NB4 (cell line): Measurements from ENCODE around the gene MT1M.
A peak's percentile ranks its signal among the peaks of the same experiment; 100 is the strongest.

Experiments
- DNase-seq: peaks from one replicate; pipeline ENCODE4 v3.0.0; 2010; ENCODE audit warnings: low read depth
- H3K4me3 ChIP-seq: one replicate; pipeline ENCODE4 v1.5.1; 2011; ENCODE audit warnings: mild to moderate bottlenecking, low read depth, low read length, moderate library complexity
- CTCF ChIP-seq: IDR thresholded peaks from one replicate; pipeline ENCODE4 v1.5.1; 2012; ENCODE audit warnings: low read depth, low read length
- MAX ChIP-seq: IDR thresholded peaks from 2 replicates; pipeline ENCODE4 v1.6.1; 2011; ENCODE audit warnings: low read depth, low read length
- MYC ChIP-seq: IDR thresholded peaks from 2 replicates; pipeline ENCODE4 v1.6.1; 2011; ENCODE audit warnings: low read depth, low read length
- POLR2A ChIP-seq: IDR thresholded peaks from 2 replicates; pipeline ENCODE4 v1.6.1; 2011; ENCODE audit warnings: mild to moderate bottlenecking; ENCODE audit not compliant: insufficient read length; ENCODE audit errors: extremely low read depth

Gene MT1M

GRCh38 chr16:56608043-56608875 is 24.2 kb upstream of the MT1M start, which contains the start of gene MT2A:
Gene MT2A, plus strand, starts transcription at chr16:56608584. Its CDS starts 72 bp downstream, at chr16:56608656.
- DNase-seq = peak; percentile 99
- TF ChIP-seq MYC (peak; percentile 42; the same call in 1 of the 2 replicates), CTCF (no peak), MAX (peak; percentile 61), POLR2A (peak; percentile 79)
- H3K4me3 ChIP-seq = peak within 1 kb of the TSS; percentile 95

- H3K4me3 ChIP-seq = peak overlapping the region; percentile 95
- peak; percentile 38 for DNase-seq
- TF ChIP-seq POLR2A (no peak), MYC (no peak), CTCF (no peak), MAX (no peak)
Measured at GRCh38 chr16:56608876-56609462, 23.5 kb upstream of the MT1M start.

- H3K4me3 ChIP-seq = peak overlapping the region; percentile 95
- peak; percentile 94 for DNase-seq
- TF ChIP-seq MYC (no peak), MAX (peak; percentile 51; the same call in 1 of the 2 replicates), POLR2A (no peak), CTCF (no peak)
Measured at GRCh38 chr16:56609463-56609921, 23.0 kb upstream of the MT1M start.

GRCh38 chr16:56610017-56610608 is 22.3 kb upstream of the MT1M start:
- TF ChIP-seq MAX = peak; percentile 80
- TF ChIP-seq MYC = 0 out of 2 replicates have a peak, but pooled peaks have one; percentile 16
- peak; percentile 15 for TF ChIP-seq POLR2A
- TF ChIP-seq CTCF = no peak
- peak; percentile 92 for DNase-seq
- peak overlapping the region; percentile 95 for H3K4me3 ChIP-seq

GRCh38 chr16:56610609-56611111 is 21.8 kb upstream of the MT1M start:
- H3K4me3 ChIP-seq = no peak overlapping the region
- TF ChIP-seq POLR2A (no peak), MYC (no peak), MAX (no peak), CTCF (no peak)
- DNase-seq = no peak
